GM19351 (cell line): ENCODE data around the gene BRPF3.

Experiments
- ATAC-seq: cut with Tn5 transposase; IDR thresholded peaks from one replicate; pipeline ENCODE4 v1.9.1; 2021; ENCODE audit warnings: mild to moderate bottlenecking, moderate library complexity; ENCODE audit not compliant: unreplicated experiment

The BRPF3 gene

DNA sequence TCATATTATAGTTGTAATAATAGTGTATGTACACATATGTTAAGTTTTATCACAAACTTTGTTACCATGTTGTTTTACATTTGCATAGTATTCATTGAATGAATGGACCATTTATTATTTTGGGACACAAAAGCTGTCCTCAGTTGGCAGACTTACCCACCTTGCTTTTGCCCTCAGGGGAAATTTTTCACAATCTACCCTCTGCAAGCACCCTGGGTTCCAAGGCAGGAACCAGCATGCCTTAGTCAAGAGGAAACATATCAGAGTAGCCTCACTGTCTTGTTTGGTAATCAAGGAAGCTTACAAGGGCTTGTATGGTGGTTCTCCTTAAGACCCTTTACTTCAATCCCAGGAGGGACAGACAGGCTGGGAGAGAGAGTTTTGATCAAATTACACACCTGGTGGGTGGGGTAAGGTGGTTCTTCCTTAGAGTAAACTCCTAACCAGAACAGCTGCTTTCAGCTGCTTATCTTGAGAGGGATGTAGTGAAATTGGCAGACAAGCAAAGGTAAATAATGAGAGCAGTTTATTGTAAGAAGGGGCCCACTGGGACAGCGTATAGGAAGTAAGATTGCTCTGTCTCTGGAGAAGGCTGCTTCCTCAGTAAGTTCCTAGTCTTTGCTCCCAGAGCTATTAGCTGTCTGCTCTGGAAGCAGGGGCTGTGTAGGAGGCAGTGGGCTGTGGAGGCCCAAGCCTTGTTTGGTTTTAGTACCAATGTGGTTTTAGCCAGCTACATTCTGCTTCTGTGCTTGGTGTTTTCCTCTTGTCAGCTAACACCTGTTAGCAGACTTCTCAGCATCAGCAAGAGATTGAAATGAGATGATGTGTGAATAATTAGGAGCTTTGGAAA is 31.1 kb downstream of the BRPF3 start:
- no peak for ATAC-seq

DNA sequence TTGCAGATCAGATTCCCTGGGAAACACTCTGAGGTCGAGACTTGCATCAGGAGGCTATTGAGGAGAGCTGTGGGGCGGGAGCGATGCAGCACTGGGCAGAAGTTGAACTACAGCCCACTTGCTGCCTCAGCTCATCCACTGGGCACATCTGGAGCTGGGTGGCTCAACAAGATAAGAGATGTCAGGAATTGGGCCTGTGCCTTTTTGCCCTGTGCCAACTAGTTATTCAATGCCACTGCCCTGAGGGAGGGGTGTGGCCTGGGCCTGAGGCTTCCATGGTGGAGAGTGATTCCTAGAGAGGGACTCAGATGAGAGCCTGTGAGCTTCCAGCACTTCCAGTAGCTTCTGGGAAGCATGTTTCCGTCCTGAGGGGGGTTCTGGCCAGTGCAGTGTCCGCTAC is 32.7 kb downstream of the BRPF3 start:
- no peak for ATAC-seq

DNA sequence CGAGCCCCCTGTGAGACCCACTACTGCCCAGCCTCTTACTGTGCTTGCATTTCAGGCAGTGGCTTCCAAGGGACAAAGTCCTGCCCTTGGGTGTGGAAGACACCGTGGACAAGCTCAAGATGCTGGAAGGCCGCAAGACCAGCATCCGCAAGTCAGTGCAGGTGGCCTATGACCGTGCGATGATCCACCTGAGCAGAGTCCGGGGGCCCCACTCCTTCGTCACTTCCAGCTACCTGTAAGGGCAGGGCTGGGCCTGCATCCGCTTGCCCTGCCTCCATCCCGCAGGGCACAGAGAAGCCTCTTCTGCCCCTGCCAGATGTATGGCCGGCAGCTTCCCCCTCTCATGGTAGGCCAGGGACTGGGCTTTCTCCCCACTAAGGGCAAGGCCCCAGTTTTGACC is 33.8 kb downstream of the BRPF3 start:
- ATAC-seq: no peak

DNA sequence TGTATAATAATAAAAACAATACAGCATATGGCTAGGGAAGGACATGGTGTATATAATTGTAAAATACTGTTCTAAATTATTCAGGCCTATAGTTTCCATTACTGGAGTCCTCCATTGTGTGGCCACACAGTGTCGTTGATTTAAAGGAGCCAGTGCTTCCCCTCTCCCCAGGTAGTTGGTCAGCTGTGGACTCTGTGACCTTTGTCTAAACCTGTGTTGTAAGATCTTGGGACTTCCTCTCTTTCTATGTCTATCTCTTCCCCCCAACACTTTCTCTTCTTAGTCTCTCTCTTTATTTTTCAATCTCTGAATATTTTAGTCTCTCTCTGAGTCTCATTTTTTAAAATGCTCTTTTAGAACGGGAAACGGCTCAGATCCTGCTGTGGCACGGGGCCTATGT is 35.6 kb downstream of the BRPF3 start:
- no peak for ATAC-seq

DNA sequence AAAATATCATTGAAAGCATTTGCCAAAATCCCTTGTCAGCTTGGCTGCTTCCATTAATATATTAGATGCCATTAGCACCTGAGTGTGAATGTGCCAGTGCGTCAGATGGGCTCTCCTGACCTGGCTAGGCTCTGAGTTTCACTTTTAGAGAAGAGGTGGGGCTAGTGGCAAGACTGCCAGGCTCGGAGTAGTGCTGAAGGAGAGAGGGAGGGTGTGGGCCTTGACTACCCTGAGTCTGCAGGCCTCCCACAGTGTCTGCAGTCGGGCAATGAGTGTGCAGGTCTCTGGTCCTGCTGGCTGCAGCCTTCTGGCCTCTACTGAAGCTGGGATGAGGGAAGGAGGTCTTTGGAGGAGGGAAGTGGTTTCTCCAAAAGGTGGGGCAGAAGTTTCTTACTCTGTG is 38.8 kb downstream of the BRPF3 start:
- ATAC-seq: no peak

DNA sequence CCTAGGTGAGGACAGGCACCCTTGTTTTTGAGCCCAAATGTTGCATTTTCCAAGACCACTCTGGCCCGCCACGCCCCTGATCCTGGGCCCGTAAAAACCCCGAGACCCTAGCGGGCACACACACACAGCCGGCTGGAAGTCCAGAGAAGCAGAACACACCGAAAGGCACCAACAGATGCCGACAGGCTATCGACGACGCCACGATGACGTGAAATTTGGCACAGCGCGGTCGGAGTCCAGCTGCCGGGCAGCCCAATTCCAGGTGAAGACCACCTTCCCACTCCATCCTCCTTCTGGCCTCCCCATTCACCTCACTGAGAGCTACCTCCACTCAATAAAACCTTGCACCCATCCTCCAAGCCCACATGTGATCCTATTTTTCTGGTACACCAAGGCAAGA is 39.3 kb downstream of the BRPF3 start:
- no peak for ATAC-seq

DNA sequence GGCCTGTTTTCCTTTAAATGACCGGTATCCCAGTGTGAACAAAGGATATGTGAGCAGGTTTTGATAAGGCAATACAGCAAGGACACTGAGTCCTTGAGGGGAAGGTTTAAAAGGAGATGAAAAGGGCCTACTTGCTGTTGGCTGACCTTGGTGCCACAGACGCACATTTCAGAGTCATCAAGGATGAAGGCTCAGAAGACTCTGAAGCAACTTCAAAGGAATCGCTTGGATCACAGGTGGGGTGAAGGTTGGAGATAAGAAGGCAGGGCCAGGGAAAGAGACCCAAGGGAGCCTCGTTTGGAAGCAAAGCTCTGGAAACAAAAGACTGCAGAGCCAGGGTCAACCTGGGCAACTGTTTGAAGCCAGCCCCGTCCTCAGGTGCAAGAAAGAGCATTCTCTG is 43.2 kb downstream of the BRPF3 start:
- ATAC-seq: no peak

DNA sequence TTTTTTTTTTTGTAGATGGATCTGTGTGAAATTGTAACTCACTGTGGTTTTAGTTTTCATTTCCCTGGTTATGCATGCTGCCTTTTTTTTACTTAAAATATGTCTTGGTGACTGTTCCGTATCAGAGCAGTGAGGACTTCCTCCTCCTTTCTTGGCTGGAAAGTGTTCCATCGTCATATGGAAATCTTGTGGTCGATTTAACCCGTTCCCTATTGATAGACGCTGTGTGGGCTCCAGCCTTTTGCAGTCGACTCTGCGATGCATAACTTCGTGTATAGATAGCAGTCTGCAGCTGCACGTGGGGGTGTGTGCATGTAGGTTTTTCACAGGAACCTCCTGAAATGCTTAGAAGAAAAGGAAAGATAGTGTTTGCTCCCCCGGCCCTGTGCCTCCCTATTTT is 45.2 kb downstream of the BRPF3 start:
- peak; percentile 58 for ATAC-seq

DNA sequence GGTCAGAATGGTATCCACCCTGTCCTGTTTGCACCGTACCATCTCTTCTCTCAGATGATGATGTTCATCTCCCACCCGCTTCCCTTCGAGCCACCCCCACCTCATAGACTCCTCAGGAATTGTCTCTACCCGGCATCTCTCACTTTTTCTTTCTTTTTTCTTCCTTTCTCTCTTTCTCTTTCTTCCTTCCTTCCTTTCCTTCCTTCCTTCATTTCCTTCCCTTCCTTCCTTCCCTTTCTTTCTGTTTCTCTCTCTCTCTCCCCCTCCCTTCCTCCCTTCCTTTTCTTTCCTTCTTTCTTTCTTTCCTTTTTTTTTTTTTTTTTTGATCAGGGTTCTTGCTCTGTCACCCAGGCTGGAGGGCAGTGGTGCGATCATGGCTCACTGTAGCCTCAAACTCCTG is 45.6 kb downstream of the BRPF3 start:
- ATAC-seq: no peak

DNA sequence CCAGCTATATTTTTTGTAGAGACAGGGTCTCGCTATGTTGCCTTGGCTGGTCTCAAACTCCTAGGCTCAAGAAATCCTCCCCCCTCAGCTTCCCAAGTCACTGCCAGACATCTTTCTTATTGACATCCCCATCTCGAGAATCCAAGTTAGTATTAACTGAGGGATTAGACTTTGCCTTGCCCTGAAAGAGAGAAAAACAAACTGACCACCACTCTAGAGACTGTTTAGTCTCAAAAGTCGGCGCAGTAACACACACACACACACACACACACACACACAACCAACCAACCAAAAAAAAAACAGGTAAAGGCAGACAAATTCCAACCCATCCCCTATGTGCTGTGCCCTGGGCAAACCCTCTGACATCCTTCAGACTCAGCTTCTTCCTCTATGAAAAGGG is 46.1 kb downstream of the BRPF3 start:
- ATAC-seq: no peak

DNA sequence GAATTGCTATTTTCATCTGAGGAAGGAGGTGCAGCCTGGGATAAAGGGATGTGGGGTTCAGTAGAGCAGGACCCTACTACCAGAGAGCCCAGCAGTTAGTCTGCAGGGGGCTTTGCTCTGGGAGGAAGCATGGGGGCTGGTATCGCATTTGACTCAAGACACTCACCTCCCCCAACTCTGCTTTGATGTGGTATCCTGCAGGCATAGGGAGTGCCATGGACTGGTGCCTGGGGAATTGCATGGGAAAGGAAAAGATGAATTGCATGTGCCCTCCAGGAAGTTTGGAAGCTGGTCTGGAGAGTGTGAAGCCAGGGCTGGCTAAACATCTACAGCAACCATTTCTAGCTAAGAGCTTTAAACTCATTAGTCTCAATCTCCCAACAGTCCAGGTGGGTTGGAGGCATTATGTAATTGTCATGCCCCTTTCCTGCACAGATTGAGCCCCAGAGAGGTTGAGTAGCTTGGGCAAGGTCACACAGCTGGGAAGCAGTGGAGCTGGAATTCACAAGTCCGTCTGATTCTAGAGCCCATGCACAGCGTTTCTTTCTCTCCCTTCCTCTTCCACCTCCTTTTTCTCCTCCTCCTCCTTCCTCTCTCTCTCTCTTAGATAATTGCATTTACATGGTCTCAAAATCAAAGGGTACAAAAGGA is 47.1 kb downstream of the BRPF3 start:
- ATAC-seq: no peak

DNA sequence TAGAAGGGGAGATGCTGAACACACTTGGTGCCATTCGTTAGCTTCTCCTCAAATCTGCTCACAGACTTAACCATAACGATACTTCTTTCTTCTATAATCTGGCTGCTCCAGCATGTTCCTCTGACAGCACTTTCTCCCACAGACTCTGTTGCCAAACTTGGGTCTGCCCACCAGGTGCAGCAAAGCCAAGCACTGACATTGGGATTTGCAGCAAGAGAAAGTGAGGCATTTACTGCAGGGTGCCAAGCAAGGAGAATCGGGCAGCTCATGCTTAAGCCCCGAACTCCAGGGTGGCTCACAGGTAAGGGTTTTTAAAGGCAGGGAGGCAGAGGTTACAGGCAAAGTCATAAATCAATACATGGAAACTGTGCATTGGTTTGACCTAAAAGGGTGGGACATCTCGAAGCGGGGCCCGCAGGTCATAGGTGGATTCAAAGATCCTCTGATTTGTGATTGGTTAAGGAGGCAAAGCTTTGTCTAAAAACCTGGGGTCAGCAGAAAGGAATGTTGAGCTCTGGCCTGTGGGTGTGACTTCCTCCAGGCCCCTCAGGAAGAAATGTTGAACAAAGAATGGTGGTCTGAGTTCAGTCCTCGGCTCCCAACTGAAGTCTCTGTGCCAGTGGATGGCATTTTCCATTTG is 48.2 kb downstream of the BRPF3 start:
- no peak for ATAC-seq

DNA sequence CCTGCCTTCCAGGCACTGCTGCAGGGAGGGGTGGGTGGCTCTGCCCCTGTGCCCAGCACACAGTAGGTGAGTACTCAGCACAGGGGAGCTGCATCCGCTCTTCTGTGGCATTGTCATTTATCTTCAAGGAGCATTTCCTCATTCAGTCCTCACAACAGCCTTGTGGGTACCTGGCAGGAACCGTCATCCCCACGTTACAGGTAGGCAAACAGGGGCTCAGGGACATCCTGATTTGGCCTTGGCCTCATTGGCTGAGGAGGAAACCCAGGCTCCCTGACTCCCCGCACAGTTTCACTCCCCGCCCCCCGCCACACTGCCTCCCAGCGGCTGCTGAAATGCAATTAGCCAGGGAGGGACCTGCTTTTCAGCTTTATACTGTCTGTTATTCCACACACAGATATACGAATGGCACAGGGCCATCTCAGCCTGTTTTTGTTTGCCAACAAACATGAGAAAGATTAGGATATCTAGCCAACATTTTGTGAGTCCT is 49.1 kb downstream of the BRPF3 start:
- ATAC-seq: no peak

DNA sequence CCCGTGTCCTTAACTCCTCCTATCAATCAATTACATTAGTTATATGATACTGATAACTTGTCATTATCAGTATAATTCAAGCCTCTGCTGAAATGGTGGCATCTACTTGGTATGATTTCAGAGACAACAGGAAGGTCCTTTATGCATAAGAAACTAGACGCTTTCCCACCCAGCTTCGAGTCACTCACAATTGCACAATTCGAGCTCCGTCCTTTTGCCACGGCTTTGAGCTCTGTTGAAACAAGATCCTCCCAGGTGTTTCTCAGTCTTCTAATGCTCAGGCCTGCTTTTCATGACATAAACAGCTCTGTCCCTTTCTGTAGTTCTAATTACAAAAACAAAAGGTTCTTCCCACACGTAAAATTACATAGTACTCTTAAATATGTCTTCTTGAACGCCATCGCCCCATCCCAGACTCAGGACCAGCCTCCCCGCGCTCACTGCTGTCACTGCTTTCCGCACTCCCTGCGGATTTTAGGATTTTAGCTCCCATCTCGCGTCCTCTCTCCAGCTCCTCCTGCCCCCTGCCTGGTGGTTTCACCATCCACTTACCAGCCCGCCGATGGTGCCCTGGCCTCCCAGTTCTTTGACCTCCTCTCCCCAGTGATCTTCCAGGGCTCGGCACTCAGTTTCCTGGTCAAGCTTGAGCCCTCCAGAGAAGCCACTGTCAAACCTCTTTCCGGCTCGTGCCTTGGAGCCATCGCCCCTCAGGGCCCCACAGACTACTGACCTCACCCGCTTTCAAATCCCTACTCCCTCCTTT is 50.1 kb downstream of the BRPF3 start:
- no peak for ATAC-seq

DNA sequence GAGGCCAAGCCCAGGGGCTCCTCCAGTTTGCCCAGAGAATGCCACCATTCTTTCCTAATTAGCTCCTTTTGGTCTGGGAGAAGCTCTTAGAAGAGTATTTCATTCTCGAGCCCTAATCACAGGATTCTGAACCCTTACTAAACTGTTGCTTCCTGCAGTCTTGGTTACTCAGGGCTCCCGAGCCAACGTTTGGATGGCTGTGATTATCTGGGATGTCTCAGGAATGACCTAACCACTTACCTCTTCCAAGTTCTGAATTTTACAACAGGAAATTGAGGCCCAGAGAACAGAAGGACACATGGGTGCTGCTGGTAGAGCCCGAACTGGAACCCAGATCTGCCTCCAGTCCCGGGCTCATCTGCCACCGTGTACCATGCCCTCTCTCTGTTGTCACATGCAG is 51.1 kb downstream of the BRPF3 start:
- ATAC-seq: no peak

DNA sequence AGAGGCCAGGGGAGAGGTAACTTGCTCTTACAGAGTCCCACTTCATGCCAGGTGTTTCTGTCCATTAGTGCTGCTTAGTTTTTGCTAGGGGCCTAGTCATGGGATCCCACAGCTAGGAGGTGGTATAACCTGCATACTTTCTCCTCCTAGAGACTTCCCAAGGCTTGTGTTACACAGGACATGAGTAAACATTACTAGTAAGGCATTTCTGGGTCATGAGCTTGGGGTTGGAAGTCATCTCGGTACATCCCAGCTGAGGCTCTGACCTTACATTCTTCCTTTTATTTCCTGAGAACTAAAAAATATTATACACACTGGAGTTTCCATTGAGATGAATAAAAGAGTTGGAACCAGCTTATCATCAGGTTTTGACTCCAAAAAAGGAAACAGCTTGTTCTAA is 52.4 kb downstream of the BRPF3 start:
- ATAC-seq: no peak

DNA sequence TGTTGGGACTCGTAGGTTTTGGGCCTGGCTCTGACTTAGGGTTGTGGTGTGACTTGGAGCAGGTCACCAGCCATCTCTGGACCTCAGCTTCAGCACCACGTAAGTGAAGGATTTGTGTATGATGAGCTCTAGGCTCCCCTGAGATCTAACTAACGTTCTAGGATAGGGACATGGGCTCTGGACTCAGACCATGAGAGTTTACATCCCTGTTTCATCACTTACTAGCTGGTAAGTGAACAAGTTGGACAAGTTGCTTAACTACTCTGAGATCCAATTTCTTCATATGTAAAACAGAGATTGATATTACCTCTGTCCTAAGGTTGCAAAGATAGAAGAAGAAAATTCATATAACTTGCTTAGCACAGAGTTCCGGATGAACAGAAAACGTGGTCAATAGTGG is 53.0 kb downstream of the BRPF3 start:
- ATAC-seq: no peak

DNA sequence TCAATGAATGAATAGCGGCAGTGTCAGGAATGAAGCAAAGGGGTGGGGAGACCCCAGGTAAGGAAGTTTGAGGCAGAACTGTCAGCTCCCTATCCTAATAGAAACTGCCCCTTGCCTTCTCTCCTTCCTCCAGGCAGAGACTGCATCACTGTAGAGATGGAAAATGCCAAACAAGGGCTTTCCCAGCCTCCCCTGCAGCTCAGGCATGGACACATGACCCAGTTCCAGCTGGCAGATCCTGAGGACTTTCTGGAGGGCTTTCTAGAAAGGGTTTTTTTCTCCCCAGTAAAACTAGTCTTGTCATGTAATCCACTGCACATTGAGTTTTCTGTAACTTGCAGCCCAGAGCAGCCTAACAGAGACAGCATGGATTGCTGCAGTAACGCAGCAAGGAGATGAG is 55.5 kb downstream of the BRPF3 start:
- no peak for ATAC-seq

DNA sequence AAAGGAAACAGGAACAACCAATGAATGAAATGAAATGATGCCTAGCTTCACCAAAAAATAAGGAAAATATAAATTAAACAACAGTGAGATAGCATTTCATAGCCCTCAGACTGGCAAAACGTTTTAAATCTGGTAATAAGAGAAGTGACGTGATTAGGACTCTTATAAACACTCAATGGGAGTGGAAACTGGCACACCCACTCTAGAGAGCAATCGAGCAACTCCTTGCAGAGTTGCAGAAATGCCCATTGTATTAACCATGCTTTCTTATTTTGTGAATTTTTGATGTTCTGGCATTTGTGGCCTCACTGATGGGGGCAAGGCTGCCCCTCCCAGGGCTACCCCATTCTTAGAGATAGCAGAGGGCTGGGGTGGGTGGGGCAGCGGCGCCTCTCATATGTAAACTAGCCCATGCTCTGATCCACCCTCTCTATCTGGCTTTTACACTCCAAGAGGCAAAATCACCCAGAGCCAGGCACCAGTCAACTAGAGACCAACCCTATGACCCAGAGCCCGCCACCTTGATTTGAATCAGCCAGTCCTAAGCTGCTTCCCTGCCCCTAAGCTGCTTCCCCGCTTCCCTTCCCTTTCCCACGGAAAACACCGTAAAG is 67.0 kb downstream of the BRPF3 start:
- ATAC-seq: no peak

DNA sequence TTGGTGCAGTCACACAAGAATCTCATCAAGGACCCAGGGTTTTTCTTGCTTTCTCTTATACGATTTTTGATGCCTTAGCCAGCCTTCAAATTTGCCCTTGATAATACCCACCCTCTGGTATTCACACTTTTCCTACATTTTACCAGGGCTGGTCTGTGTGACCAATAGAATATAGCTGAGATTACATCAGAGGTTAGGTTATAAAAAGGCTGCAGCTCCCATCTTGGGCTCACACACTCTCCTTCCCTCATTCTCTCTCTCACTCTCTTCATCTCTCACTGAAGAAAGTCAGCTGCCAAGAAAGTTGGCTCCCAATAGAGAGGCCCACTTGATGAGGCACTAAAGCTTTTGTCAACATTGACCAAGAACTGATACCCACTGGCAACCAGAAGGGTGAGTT is 69.2 kb downstream of the BRPF3 start:
- no peak for ATAC-seq
